GM18511 (cell line): ENCODE measurements around the gene TMEM269.

Source experiments
- ATAC-seq: cut with Tn5 transposase; IDR thresholded peaks from one replicate; pipeline ENCODE4 v1.9.1; 2021; ENCODE audit warnings: mild to moderate bottlenecking, moderate library complexity; ENCODE audit not compliant: unreplicated experiment

Gene TMEM269

GRCh38 chr1:42846257-42847110, 61.7 kb downstream of the TMEM269 start, which contains the start of gene ZNF691:
Gene ZNF691 (plus strand): TSS chr1:42846613. CDS start chr1:42849659, 3,046 bp downstream.
- peak; percentile 92 for ATAC-seq

GRCh38 chr1:42847111-42847595, 62.4 kb downstream of the TMEM269 start:
- peak; percentile 6 for ATAC-seq

DNA sequence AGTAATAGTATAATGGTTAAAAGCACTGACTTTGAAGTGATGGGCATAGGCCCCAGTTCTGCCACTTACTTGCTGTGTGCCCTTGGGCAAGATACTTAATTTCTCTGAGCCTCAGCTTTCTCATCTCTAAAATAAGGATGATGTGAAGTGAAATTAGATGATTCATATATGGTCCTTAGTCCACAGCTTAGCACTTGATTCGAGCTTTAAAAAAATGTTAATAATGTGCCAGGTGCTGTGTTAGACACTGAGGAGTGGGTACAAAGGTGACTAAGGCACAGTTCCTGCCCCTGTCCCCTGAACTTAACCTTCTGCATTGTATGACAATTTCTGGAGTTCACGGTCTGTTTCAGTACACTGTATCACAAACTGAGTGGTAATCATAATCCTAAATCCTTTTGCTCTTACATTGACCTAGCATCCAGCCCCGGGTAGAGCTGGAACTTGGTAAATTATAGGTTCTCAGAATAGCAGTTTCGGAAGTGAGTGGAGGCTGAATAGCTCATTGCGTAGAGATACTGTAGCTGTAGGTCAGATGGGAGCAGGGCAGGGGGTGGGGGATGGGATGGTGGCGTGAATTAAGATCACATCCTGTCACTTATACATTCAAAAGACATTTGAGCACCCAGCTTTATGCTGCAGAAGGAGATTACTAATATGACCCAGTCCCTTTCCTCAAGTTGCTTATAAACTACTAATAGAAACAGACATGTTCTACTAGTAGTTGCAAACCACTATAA, 63.1 kb downstream of the TMEM269 start:
- no peak for ATAC-seq

DNA sequence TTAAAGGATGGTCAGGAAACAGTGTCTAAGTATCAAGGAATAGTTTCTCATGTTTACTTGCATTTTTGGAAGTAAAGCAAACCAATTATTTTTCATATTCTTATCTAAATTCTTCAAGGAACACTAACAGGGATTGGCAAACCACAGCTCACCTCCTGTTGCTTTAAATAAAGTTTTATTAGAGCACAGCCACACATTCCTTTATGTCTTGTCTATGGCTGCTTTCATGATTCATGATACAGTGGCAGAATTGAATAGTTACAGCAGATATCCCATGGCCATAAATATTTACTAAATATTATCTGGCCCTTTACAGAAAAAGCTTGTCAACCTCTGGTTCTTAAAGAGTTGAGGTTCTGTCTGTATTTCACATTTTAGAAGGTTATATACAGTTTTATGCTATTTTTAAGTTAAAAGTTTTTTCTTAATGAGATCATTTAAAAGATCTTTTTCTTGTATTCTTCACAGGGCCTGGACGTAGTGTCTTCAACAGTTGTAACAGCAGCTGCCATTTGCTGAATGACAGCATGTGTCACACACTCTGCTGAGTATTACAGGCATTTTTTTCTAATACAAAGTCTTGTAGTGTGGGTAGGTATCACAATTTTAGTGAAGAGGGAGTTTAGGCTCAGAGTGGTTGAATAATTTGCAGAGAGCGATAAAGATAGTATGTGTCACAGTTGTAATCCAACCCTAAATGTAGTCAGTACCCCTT, 64.2 kb downstream of the TMEM269 start:
- no peak for ATAC-seq

DNA sequence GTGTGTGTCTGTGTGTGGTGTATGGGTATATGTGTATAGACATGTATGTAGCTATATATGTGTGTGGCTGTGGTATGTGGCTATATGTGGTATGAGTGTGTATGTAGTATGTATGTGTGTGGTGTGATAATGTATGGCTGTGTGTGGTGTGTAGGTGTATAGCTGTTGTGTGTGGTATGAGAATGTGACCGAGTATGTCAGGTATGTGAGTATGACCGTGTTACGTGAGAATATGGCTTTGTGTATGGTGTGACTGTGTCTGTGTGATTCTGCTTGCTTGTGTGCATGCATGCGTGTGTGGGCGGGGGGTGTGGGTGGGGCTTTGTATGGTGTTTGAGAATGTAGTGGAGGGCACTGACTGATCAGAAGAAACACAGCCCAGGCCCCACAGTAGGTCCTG, 65.2 kb downstream of the TMEM269 start:
- ATAC-seq: no peak
